ENCODE results near the gene SLC7A6.

Gene SLC7A6

GRCh38 chr16:68264128-68265077 is at the start of gene SLC7A6:
Gene SLC7A6, plus strand, starts transcription at chr16:68264526. Its CDS starts 10,201 bp downstream, at chr16:68274727.
- no peak for TF ChIP-seq ZFP30 (CRISPR knock-in tag; IDR thresholded peaks at IDR 0.05)
- ATAC-seq = peak; percentile 66

DNA sequence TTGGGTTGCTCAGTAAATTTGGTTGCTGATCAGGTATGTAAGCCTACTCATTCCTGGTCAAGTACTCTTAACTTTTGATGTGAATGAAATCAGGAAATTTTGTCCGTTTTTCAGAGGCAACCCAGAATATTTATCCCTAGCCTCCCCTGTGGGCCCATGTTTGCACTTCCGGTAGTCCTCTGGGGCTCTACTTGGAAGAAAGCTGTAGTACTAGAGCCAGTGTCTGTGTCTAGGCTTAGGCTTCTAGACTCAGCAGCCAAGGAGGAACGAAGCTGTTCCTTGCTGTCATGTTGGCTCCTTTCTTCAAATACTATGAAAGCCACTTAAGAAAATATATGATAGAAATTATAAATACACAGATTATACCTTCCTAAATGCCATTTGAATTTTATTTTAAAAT is 49.6 kb upstream of the SLC7A6 start:
- no peak for ATAC-seq
- TF ChIP-seq ZFP3 (CRISPR knock-in tag; IDR thresholded peaks at IDR 0.05) = no peak
- no peak for TF ChIP-seq ARNTL (CRISPR knock-in tag; IDR thresholded peaks at IDR 0.05; ENCODE audit: borderline replicate concordance, low read depth)
- TF ChIP-seq PATZ1 (CRISPR knock-in tag; IDR thresholded peaks at IDR 0.05; ENCODE audit: borderline replicate concordance) = no peak
- TF ChIP-seq CSDC2 (CRISPR knock-in tag; IDR thresholded peaks at IDR 0.05) = no peak
- TF ChIP-seq ZFP30 (CRISPR knock-in tag; IDR thresholded peaks at IDR 0.05) = no peak

DNA sequence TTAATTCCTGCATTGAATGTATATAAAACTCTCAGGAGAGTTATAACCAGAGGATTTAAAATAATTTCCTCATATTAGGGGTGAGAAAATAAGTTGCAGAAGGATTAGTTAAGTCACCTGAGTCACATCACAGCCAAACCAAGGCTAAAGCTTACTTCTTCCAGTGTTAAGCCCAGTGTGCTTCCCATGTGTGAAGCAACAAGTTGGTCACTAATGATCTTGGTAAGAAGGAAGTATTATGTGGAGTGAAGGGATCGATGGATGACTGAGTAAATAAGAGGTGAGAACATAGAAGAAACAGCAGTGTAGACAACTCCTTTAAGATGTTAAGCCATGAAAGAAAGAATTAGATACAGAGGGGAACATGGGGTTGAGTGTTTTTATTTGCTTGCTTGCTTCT is 49.0 kb upstream of the SLC7A6 start:
- no peak for ATAC-seq
- TF ChIP-seq ZFP30 (CRISPR knock-in tag; IDR thresholded peaks at IDR 0.05) (no peak), RARB (CRISPR knock-in tag; IDR thresholded peaks at IDR 0.05) (no peak)

- no peak for ATAC-seq
- no peak for TF ChIP-seq OSR1 (CRISPR knock-in tag; IDR thresholded peaks at IDR 0.05)
- TF ChIP-seq PATZ1 (CRISPR knock-in tag; IDR thresholded peaks at IDR 0.05; ENCODE audit: borderline replicate concordance) = no peak
- TF ChIP-seq CSDC2 (CRISPR knock-in tag; IDR thresholded peaks at IDR 0.05) = no peak
- no peak for TF ChIP-seq ZNF8 (CRISPR knock-in tag; IDR thresholded peaks at IDR 0.05)
- TF ChIP-seq ZC3H10 (CRISPR knock-in tag; IDR thresholded peaks at IDR 0.05) = no peak
- no peak for TF ChIP-seq TOX (CRISPR knock-in tag; IDR thresholded peaks at IDR 0.05; ENCODE audit: borderline replicate concordance)
- no peak for TF ChIP-seq ISL1 (CRISPR knock-in tag; IDR thresholded peaks at IDR 0.05)
- no peak for TF ChIP-seq ESRRG (CRISPR knock-in tag; IDR thresholded peaks at IDR 0.05)
- TF ChIP-seq PPARA (CRISPR knock-in tag; IDR thresholded peaks at IDR 0.05; ENCODE audit: borderline replicate concordance) = no peak
- no peak for TF ChIP-seq BACH2 (CRISPR knock-in tag; IDR thresholded peaks at IDR 0.05; ENCODE audit: borderline replicate concordance)
Measured at GRCh38 chr16:68216240-68216639, 48.1 kb upstream of the SLC7A6 start.

GRCh38 chr16:68217506-68217905 is 46.8 kb upstream of the SLC7A6 start:
- no peak for TF ChIP-seq ISL1 (CRISPR knock-in tag; IDR thresholded peaks at IDR 0.05)
- no peak for TF ChIP-seq PATZ1 (CRISPR knock-in tag; IDR thresholded peaks at IDR 0.05; ENCODE audit: borderline replicate concordance)
- TF ChIP-seq ZNF565 (CRISPR knock-in tag; conservative IDR thresholded peaks at IDR 0.05; ENCODE audit: low read depth) = no peak
- TF ChIP-seq PPARA (CRISPR knock-in tag; IDR thresholded peaks at IDR 0.05; ENCODE audit: borderline replicate concordance) = no peak
- TF ChIP-seq ESRRG (CRISPR knock-in tag; IDR thresholded peaks at IDR 0.05) = no peak
- no peak for TF ChIP-seq GLIS3 (CRISPR knock-in tag; IDR thresholded peaks at IDR 0.05)
- TF ChIP-seq OSR1 (CRISPR knock-in tag; IDR thresholded peaks at IDR 0.05) = no peak
- no peak for TF ChIP-seq TOX (CRISPR knock-in tag; IDR thresholded peaks at IDR 0.05; ENCODE audit: borderline replicate concordance)
- no peak for TF ChIP-seq ZFP3 (CRISPR knock-in tag; IDR thresholded peaks at IDR 0.05)
- no peak for TF ChIP-seq ARNTL (CRISPR knock-in tag; IDR thresholded peaks at IDR 0.05; ENCODE audit: borderline replicate concordance, low read depth)
- TF ChIP-seq CSRNP3 (CRISPR knock-in tag; IDR thresholded peaks at IDR 0.05) = no peak
- TF ChIP-seq ZC3H10 (CRISPR knock-in tag; IDR thresholded peaks at IDR 0.05) = no peak
- no peak for ATAC-seq

Measured in SK-N-SH treated with all-trans-retinoic acid at 6 μM for 48 hours (cell line).